Measurements from ENCODE around the gene IL21.
"Not testable (repeated sequence)": the region's sequence is repeated elsewhere in the genome, so short reads cannot be mapped to it uniquely, and the experiment has no call there.

IL21 gene

DNA sequence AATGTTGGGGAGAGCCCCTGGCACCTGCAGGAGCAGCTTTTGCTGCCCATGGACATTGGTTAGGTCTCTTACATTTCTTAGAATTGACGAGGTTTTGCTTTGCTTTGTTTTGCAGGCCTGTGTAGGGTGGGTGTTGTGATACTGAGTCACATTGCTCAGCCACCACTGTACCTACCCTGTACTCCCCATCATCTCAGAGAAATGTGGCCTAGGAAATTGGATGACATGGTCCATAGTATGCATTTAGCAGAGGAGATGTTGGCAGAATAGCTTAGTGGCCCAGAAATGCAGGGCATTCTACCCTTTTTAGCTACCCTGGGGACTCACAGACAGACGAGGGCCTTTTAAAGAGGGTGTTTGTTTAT, 43.7 kb downstream of the IL21 start:
- DNase-seq = no peak

DNA sequence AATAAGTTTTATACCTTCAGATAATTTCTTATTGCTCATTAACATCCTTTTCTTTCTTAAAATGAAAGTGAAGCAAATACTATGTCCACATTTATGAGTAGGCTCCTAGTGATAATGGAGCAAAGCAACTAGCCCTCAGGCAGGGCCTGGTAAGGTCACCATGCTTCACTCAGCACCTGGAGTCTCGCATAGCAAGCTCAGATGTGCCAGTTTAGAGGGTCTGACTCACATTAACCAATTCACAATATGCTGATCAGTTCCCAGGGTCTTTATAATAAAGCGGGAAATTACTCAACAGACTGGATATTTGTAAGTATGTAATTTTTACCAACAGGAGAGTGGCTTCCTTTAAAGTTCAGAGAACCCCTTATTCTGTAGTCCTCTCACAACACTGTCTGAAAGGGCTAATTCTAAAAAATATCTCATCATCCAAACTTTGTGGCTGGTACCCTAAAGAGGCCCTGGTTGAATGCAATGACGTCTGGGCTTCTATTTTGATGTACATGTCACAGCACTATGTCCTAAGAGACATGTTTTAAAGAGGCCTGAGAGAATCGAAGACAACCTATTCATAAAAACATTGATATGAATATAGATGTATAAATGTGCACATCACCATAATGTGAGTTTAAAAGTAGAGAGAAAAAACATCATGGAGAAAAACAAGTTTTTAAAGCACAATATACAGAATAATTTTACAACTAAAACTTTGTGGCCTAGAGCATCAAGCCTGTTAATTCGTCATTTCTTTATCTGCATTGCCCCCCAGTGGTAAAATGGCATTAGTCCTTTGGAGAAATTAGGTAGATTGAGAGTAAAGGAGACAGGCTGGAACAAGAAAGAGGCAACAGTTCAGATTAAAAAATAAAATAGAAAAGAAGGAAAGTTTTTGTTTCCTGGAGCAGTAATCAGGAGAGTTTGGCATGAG, 44.3 kb downstream of the IL21 start:
- peak; percentile 11 for DNase-seq

DNA sequence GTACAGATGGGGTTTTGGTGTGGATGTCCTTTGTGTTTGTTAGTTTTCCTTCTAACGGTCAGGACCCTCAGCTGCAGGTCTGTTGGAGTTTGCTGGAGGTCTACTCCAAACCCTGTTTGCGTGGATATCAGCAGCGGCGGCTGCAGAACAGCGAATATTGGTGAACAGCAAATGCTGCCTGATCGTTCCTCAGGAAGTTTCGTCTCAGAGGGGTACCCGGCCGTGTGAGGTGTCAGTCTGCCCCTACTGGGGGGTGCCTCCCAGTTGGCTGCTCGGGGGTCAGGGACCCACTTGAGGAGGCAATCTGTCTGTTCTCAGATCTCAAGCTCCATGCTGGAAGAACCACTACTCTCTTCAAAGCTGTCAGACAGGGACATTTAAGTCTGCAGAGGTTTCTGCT, 46.5 kb downstream of the IL21 start:
- not testable (repeated sequence) for DNase-seq

DNA sequence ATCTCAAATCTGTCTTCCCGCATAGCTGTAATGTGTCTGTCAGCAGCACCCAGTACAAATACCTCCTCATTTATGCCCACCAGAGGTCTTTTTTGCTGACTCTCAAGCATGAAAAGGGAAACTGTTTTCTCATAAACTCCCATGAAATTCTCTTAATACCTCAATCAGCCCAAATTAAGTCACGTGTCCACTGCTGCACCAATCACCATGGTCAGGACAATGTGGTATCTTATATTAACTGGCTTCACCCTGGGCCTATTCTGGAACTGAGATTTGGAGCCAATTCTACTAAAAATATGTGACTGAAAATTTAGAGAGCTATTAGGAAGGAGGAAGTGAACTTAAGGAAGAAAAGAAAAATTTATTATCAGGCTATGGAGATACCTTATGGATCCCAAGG, 58.4 kb downstream of the IL21 start:
- no peak for DNase-seq
